MCF 10A (cell line): ENCODE results near the gene CATSPERZ. TPM values are rescaled to one million over a fixed set of nuclear protein-coding genes. Genes with fewer than 3 reads are reported as not detected.

Source experiments
- BruUV-seq: library from RNA; stranded (reverse); fragments of 400-500 nt; replicated peaks from 2 replicates; lab custom pipeline; 2021; lab: Mats Ljungman, UMichigan
- CTCF ChIA-PET: fragments of 300-600 bp; sonication (Branson Sonifier 250); formaldehyde crosslinking; extraction: SDS; loops from one replicate; lab custom pipeline; 2021; ENCODE audit warnings: antibody characterized with exemption, inconsistent platforms; lab: Yijun Ruan, JAX
- POLR2A ChIA-PET: fragments of 300-600, 350-650 bp; sonication (Branson Sonifier 250); formaldehyde crosslinking; extraction: SDS; loops from one replicate; lab custom pipeline; 2020; ENCODE audit warnings: antibody characterized with exemption, inconsistent platforms; lab: Yijun Ruan, JAX
- DNase-seq: peaks from one replicate; pipeline ENCODE4 v3.0.0-alpha.2; 2018; ENCODE audit not compliant: unreplicated experiment
- H3K27ac Mint-ChIP-seq: one replicate; pipeline ENCODE4 v1.8.0; 2022; ENCODE audit warnings: mild to moderate bottlenecking, low read depth, mixed read lengths; ENCODE audit not compliant: unreplicated experiment
- H3K27me3 Mint-ChIP-seq: one replicate; pipeline ENCODE4 v1.8.0; 2022; ENCODE audit warnings: mixed read lengths; ENCODE audit not compliant: insufficient read depth, unreplicated experiment
- H3K36me3 Mint-ChIP-seq: one replicate; pipeline ENCODE4 v1.8.0; 2022; ENCODE audit warnings: mild to moderate bottlenecking, moderate library complexity, mixed read lengths; ENCODE audit not compliant: insufficient read depth, unreplicated experiment
- H3K4me1 Mint-ChIP-seq: one replicate; pipeline ENCODE4 v1.8.0; 2022; ENCODE audit warnings: mixed read lengths; ENCODE audit not compliant: insufficient read depth, unreplicated experiment
- H3K4me3 Mint-ChIP-seq: one replicate; pipeline ENCODE4 v1.8.0; 2022; ENCODE audit warnings: mild to moderate bottlenecking, moderate library complexity, mixed read lengths; ENCODE audit not compliant: unreplicated experiment
- H3K9me3 Mint-ChIP-seq: one replicate; pipeline ENCODE4 v1.8.0; 2022; ENCODE audit warnings: mixed read lengths; ENCODE audit not compliant: unreplicated experiment
- intact Hi-C: fragments of 100-400 bp; cut with micrococcal nuclease; formaldehyde crosslinking; loops from 2 replicates; pipeline ENCODE4 v1.14.1; 2022
- total RNA-seq: library from RNA; stranded (reverse); gene quantifications from 2 replicates; pipeline ENCODE4 v1.2.3, GENCODE V29; 2022
- TF ChIP-seq, protein P1 (sequence below): fragments of 200-600 bp; IDR thresholded peaks from one replicate; pipeline ENCODE4 v1.8.0; 2022; ENCODE audit warnings: antibody characterized with exemption, mild to moderate bottlenecking; ENCODE audit not compliant: unreplicated experiment

Gene CATSPERZ
- total RNA-seq, 1 experiment from 2014 or later = 0.68 TPM

DNA sequence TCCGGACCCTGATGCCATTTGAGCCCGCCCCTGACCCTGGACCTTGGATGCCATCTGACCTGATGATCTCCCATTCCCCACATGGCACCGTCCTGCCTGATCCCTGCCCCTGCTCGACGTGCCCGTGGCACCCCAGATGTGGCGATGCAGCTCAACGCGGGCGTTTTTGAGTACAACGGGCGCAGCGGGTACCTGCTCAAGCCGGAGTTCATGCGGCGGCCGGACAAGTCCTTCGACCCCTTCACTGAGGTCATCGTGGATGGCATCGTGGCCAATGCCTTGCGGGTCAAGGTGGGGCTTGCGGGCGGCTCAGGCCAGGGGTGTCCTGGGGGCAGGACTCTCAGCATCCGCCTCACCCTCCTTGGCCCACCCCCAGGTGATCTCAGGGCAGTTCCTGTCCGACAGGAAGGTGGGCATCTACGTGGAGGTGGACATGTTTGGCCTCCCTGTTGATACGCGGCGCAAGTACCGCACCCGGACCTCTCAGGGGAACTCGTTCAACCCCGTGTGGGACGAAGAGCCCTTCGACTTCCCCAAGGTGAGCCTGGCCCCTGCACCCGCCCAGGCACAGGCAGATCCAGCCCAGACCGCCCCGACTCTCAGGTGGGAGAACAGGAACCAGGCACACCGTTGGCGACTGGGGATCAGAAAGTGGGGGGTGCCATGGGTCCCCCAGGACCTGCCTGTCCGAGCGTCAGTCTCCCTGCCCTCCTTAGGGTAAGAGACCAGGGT is 37.7 kb upstream of the CATSPERZ start:
- no peaks in the 10 kb centered on the region for H3K27me3 Mint-ChIP-seq
- H3K4me3 Mint-ChIP-seq = no peak overlapping the region
- DNase-seq = no peak
- H3K36me3 Mint-ChIP-seq = peaks cover 56% of the 10 kb centered on the region
- TF ChIP-seq, protein P1, sequence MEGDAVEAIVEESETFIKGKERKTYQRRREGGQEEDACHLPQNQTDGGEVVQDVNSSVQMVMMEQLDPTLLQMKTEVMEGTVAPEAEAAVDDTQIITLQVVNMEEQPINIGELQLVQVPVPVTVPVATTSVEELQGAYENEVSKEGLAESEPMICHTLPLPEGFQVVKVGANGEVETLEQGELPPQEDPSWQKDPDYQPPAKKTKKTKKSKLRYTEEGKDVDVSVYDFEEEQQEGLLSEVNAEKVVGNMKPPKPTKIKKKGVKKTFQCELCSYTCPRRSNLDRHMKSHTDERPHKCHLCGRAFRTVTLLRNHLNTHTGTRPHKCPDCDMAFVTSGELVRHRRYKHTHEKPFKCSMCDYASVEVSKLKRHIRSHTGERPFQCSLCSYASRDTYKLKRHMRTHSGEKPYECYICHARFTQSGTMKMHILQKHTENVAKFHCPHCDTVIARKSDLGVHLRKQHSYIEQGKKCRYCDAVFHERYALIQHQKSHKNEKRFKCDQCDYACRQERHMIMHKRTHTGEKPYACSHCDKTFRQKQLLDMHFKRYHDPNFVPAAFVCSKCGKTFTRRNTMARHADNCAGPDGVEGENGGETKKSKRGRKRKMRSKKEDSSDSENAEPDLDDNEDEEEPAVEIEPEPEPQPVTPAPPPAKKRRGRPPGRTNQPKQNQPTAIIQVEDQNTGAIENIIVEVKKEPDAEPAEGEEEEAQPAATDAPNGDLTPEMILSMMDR = no peak
- peaks cover 9% of the 10 kb centered on the region for H3K4me1 Mint-ChIP-seq
- ChIA-PET POLR2A (interaction anchor here (1.7 kb wide), 1 partner anchor 8 kb away, joined by 6 read pairs; no protein-coding TSS in a partner anchor), CTCF (interaction anchor here (1.3 to 3.3 kb wide), 3 partner anchors 12 to 42 kb away, joined by 5 to 14 read pairs (median 12); partner anchors contain the start of gene PLCB3)
- H3K27ac Mint-ChIP-seq = no peak overlapping the region
- no TSS peak for BruUV-seq
- H3K9me3 Mint-ChIP-seq = no peaks in the 10 kb centered on the region
- intact Hi-C loops = no loop called here

DNA sequence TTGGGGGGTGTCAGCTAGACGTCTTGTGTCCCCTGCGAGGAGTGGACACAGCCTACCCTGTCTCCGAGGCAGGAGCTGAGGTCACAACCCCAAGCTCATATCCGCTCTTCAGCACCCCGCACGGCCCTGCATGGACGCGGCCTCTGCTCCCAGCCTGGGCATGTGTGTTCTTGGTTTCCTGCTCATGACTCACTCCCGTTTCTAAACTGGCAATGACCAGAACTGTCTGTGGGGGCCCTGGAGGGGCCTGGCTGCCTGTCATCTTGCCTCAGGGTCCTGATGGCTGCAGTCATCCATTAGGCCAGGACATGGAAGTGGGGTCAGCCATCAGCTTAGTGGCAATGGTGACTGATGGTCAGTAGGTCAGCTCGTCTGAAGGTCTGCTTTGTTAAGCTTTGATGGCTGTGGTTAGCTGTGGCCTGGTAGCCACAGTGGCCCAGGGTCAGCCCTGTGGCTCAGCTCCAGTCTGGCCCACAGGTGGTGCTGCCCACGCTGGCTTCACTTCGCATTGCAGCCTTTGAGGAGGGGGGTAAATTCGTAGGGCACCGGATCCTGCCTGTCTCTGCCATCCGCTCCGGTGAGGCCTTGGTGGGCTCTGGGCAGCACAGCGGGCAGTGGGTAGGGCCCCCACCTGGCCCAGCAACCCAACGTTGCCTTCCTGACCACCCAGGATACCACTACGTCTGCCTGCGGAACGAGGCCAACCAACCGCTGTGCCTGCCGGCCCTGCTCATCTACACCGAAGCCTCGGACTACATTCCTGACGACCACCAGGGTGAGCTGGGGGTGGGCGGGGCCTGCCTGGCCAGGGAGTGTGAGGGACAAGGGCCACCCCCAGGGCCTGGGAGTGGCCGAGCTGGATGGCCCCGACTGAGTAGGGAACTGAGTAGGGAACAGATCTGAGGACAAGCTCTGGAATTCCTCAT is 36.9 kb upstream of the CATSPERZ start:
- H3K4me3 Mint-ChIP-seq = no peak overlapping the region
- peaks cover 13% of the 10 kb centered on the region for H3K4me1 Mint-ChIP-seq
- intact Hi-C loops = no loop called here
- no peaks in the 10 kb centered on the region for H3K27me3 Mint-ChIP-seq
- H3K36me3 Mint-ChIP-seq = peaks cover 58% of the 10 kb centered on the region
- TF ChIP-seq, protein P1 = no peak
- H3K9me3 Mint-ChIP-seq = no peaks in the 10 kb centered on the region
- CTCF ChIA-PET = interaction anchor here (0.6 to 3.3 kb wide), 6 partner anchors 9 to 617 kb away, joined by 3 to 14 read pairs (median 4); partner anchors contain the start of gene PLCB3
- no TSS peak for BruUV-seq
- H3K27ac Mint-ChIP-seq = no peak overlapping the region
- POLR2A ChIA-PET = no interaction called here
- peak; percentile 42 for DNase-seq

DNA sequence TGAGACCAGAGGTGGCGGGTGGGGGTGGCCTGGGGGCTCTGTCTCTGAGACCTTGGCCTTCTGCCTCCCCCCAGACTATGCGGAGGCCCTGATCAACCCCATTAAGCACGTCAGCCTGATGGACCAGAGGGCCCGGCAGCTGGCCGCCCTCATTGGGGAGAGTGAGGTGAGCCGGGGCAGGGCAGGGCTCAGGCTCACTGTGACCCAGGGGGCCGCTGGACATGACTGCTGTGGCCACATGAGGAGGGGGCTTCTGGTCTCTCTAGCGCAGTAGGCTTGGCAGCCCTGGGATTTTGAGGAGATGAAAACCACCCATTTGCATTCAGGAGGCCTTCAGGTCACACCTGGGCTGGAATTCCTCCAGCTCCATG is 36.2 kb upstream of the CATSPERZ start:
- Mint-ChIP-seq H3K36me3 (peaks cover 58% of the 10 kb centered on the region), H3K27me3 (no peaks in the 10 kb centered on the region), H3K4me1 (peaks cover 20% of the 10 kb centered on the region), H3K9me3 (no peaks in the 10 kb centered on the region), H3K4me3 (no peak overlapping the region), H3K27ac (no peak overlapping the region)
- TF ChIP-seq, protein P1 = no peak
- no TSS peak for BruUV-seq
- no peak for DNase-seq
- CTCF ChIA-PET = interaction anchor here (0.6 to 3.3 kb wide), 6 partner anchors 10 to 616 kb away, joined by 3 to 14 read pairs (median 4); partner anchors contain the start of gene PLCB3
- POLR2A ChIA-PET = interaction anchor here (0.7 kb wide), 1 partner anchor 23 kb away, joined by 3 read pairs; the partner anchor contains the start of gene FKBP2
- intact Hi-C loops = no loop called here
